ENCODE measurements around the gene RAE1.

- TF ChIP-seq POLR2A (IDR thresholded peaks at IDR 0.05) (no peak), EP300 (IDR thresholded peaks at IDR 0.05) (no peak)
Observed at GRCh38 chr20:57404419-57405072, 53.5 kb downstream of the RAE1 start.
